DMS79 (cell line): Measurements from ENCODE around the gene CD8B2.
"Not testable (repeated sequence)": the region's sequence is repeated elsewhere in the genome, so short reads cannot be mapped to it uniquely, and the experiment has no call there.

Experiments used
- DNase-seq: peaks from one replicate; lab custom pipeline; 2025; lab: John Stamatoyannopoulos, UW

The CD8B2 gene

GRCh38 chr2:106511934-106512333 lies 24.8 kb downstream of the CD8B2 start:
- DNase-seq: not testable (repeated sequence)

DNA sequence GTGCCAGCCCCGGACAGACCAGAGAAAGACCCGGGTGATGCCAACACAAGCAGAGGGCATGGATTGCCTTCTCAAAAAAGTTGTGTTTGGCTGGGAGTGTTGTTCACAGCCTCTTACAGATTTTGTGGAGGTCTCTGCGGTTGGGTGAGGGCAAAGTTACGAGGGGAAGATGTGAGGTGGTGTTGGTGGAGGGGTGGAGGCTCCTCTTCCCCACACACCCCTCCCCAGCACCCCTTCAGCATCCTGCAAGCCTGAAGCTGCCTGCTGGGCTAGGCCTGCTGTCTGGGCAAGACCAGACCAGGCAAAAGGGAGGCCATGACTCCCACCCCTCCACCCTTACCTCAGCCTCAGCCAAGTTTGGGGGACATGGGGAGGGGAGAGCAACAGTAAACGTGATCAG lies 26.2 kb downstream of the CD8B2 start:
- not testable (repeated sequence) for DNase-seq

- DNase-seq: not testable (repeated sequence)
Observed at GRCh38 chr2:106514827-106515226, 27.7 kb downstream of the CD8B2 start.

GRCh38 chr2:106516436-106516835 lies 29.3 kb downstream of the CD8B2 start:
- no peak for DNase-seq

DNA sequence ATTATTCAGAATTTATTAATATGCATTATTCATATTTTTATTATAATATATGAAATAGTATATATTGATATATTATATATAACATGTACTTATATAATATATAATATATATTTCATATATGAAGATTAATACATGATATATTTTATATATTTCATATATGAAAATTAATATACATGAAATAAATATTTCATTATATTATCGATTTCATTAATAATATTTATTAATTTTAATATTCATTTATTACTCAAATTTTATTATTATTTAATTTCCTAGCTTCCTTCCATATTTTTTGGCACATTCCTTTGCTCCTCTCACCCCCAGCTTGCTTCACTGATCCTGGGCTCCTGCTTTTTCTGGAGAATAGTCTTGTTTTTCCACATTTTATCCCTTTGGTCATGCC lies 29.7 kb downstream of the CD8B2 start:
- DNase-seq: no peak

- no peak for DNase-seq
Observed at GRCh38 chr2:106517329-106517728, 30.2 kb downstream of the CD8B2 start.

GRCh38 chr2:106519767-106520166 lies 32.6 kb downstream of the CD8B2 start:
- no peak for DNase-seq

DNA sequence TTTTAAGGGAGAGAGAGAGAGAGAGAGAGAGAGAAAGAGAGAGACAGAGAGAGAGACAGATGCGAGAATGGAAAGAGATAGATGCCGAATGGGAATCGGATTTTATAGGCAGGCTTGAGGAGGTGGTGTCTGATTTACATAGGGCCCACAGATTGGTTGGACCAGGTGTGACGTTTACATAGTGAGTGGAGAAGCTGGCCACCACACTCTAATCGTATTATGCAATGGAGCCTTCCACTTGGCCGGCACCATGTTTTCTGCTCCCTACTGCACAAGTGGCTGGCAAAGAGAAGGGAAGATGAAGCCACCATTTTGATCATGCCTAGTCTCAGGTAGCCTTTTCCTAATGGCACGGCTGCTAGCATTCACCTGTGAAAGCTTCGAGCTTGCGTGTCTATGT lies 33.9 kb downstream of the CD8B2 start:
- DNase-seq: no peak

DNA sequence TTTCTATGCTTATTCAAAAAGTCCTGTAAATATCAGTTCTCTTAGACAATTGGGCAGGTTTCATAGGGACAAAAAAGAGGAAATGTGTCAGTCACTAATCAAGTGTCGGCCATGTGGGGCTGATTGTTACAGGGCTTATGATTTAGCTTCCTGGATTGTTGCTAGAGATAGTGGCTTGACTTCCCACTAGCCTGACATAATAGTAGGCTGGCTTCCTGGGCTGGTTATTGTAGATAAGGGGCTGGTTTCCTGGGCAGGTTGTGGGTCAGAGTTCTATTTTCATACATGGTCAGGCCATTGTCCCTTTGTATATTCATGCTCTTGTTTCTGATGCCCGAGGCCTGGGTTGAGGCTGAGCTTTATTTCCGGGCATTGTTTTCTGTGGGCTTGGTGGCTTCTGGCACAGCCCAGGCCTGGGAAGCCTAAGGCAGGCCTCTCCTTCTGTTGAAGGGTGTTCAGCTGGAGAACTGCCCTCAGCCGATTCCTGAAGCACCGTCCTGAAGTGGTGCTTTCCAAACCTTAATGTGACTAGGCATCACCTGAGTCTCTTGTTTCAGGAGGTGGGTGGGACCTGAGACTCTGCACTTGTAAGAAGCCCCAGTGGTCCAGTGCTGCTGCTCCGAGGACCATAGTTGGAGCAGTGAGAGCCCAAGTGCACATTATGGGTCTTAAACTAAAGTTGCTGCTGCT lies 37.0 kb downstream of the CD8B2 start:
- peak; percentile 82 for DNase-seq

GRCh38 chr2:106530866-106531265 lies 43.7 kb downstream of the CD8B2 start:
- no peak for DNase-seq

- no peak for DNase-seq
Observed at GRCh38 chr2:106531676-106532214, 44.6 kb downstream of the CD8B2 start.

DNA sequence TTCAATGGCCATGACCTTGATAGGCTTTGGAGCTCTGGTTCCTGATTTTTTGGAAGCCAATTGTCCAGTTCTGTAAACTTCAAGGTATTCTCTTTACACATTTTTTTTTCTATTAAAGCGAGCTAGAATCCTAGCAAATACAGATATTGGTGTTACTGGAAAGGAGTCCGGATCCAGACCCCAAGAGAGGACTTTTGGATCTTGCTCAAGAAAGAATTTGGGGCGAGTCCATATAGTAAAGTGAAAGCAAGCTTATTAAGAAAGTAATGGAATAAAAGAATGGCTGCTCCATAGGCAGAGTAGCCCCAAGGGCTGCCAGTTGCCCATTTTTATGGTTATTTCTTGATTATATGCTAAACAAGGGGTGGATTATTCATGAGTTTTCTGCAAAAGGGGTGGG lies 45.1 kb downstream of the CD8B2 start:
- DNase-seq: no peak

GRCh38 chr2:106534471-106534870 lies 47.3 kb downstream of the CD8B2 start:
- no peak for DNase-seq

DNA sequence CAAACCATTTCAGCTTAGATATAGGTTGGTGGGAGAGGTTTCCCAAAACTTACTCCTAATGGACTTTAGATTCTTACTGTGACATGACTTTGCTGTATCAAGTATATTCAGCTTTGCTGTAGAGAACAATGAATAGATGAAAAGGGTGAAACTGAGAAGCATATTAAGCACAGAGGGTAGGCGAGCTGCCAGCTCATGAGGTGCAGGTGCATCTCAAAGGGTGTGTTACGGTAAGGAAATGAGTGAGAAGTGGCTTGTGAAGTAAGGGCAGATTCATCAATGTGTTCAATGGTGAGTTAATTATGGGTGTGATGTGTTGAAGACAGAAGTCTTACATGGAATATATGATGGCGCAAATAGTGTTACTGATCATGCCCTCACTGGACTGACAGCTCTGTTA lies 49.3 kb downstream of the CD8B2 start:
- DNase-seq: no peak

DNA sequence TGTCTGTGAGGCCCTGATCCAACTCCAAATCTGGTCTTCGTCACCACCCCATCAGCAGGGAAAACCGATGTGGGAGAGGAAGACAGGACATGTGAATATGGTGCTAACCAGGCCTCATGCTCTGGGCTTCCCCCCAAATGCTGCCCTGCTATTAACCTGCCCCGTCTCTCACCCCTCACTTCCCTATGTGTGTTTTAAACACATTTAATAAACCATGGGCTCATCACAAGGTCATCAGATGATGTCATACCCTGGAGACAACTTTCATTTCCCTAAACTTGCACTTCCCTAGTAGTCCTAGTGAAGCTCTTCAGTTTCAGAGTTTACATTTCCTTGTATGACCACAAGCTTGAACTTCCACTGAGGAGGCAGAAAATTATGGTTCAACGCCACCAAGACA lies 49.9 kb downstream of the CD8B2 start:
- DNase-seq: no peak

GRCh38 chr2:106537791-106538191 lies 50.6 kb downstream of the CD8B2 start:
- no peak for DNase-seq

- DNase-seq: no peak
Observed at GRCh38 chr2:106540886-106541285, 53.7 kb downstream of the CD8B2 start.

- no peak for DNase-seq
Observed at GRCh38 chr2:106541333-106541732, 54.2 kb downstream of the CD8B2 start.

- DNase-seq: no peak
Observed at GRCh38 chr2:106542746-106543359, 55.7 kb downstream of the CD8B2 start.

DNA sequence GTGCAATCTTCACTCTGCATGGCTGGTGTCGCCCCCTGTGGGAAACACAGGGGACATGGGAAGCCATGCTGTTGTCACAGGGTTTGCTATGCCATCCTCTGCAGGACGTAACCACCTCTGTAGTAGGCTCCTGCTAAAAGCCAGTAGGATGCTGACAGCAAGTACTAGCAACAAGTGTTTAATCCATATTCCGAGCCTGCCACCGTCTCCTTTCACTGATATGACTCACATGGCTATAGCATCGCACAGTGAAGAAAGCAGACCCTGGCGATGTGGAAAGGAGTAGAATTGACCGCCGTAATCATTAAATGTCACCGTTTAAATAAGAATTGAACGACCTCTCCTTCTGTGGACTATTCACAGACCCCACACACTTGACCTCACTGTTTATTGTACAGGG lies 57.8 kb downstream of the CD8B2 start:
- no peak for DNase-seq

GRCh38 chr2:106546391-106546990 lies 59.3 kb downstream of the CD8B2 start:
- no peak for DNase-seq

- DNase-seq: no peak
Observed at GRCh38 chr2:106547164-106547903, 60.2 kb downstream of the CD8B2 start.
